ENCODE data around the gene MT2A. TPM values are rescaled to one million over a fixed set of nuclear protein-coding genes. Genes with fewer than 3 reads are reported as not detected.

Gene MT2A
- total and polyA plus RNA-seq, 2 of the 13 experiments (the other 11 are each of a cell fraction or from before 2014, with no cell fraction given), result 135 to 371 TPM

DNA sequence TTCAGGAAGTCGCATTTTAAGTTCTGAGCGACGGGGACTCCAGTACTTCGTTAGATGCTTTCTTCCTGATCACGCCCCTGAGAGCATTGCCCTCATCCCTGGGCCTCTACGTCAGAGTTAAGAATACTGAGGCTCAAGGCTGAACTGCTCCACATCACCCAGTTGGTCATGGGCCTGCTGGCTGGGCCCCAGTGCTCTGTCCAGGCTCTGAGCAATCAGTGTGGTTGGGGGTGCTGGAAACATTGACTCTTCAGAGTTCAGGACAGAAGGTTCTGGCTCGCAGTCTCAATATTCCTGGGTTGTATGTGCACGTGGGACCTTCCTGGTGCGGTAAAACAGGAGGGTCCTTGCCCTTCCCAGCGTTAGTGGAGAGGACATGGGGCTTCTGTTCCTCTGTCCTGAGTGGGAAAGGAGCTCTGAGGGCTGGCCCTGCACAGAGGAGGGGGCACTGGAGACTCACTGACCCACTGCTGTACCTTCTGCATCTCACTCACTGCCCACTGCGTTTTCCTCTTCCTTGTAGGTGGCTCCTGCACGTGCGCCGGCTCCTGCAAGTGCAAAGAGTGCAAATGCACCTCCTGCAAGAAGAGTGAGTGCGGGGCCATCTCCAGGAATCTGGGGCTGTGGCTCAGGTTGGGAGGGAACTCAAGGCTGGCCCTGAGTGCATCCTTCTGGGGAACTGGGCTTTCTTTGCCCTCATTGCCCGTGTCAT is 17.7 kb downstream of the MT2A start (continued):
- 0 out of 2 replicates have a peak, but pooled peaks have one; percentile 35 for TF ChIP-seq ZNF337 (CRISPR knock-in tag; IDR thresholded peaks at IDR 0.05; ENCODE audit: borderline replicate concordance, low read depth)
- TF ChIP-seq, protein P1, sequence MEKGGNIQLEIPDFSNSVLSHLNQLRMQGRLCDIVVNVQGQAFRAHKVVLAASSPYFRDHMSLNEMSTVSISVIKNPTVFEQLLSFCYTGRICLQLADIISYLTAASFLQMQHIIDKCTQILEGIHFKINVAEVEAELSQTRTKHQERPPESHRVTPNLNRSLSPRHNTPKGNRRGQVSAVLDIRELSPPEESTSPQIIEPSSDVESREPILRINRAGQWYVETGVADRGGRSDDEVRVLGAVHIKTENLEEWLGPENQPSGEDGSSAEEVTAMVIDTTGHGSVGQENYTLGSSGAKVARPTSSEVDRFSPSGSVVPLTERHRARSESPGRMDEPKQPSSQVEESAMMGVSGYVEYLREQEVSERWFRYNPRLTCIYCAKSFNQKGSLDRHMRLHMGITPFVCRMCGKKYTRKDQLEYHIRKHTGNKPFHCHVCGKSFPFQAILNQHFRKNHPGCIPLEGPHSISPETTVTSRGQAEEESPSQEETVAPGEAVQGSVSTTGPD (CRISPR knock-in tag; IDR thresholded peaks at IDR 0.05), result no peak
- 0 out of 2 replicates have a peak, but pooled peaks have one; percentile 9 for TF ChIP-seq ZBTB3 (CRISPR knock-in tag; IDR thresholded peaks at IDR 0.05; ENCODE audit: borderline replicate concordance, low read depth)
- TF ChIP-seq SCMH1 (CRISPR knock-in tag; IDR thresholded peaks at IDR 0.05; ENCODE audit: borderline replicate concordance), result no peak
- TF ChIP-seq RBFOX2 (IDR thresholded peaks at IDR 0.05; ENCODE audit: low read depth, low read length), result no peak
- 0 out of 2 replicates have a peak, but pooled peaks have one; percentile 11 for TF ChIP-seq ZBED4 (CRISPR knock-in tag; IDR thresholded peaks at IDR 0.05; ENCODE audit: borderline replicate concordance)
- TF ChIP-seq CTCF (CRISPR knock-in tag; IDR thresholded peaks at IDR 0.05), result no peak
- TF ChIP-seq SOX6 (IDR thresholded peaks at IDR 0.05), result no peak
- 0 out of 2 replicates have a peak, but pooled peaks have one; percentile 6 for TF ChIP-seq SOX6 (CRISPR knock-in tag; IDR thresholded peaks at IDR 0.05)
- TF ChIP-seq FOXP1 (IDR thresholded peaks at IDR 0.05), result no peak
- TF ChIP-seq FOXP1 (CRISPR knock-in tag; IDR thresholded peaks at IDR 0.05), result 0 out of 2 replicates have a peak, but pooled peaks have one; percentile 1
- TF ChIP-seq HIVEP1 (CRISPR knock-in tag; IDR thresholded peaks at IDR 0.05), result no peak
- TF ChIP-seq KLF13 (CRISPR knock-in tag; IDR thresholded peaks at IDR 0.05), result no peak
- no peak for TF ChIP-seq FOSL2 (CRISPR knock-in tag; IDR thresholded peaks at IDR 0.05)
- no peak for TF ChIP-seq ZFP1 (CRISPR knock-in tag; IDR thresholded peaks at IDR 0.05)
- TF ChIP-seq HHEX (CRISPR knock-in tag; IDR thresholded peaks at IDR 0.05), result no peak
- no peak for TF ChIP-seq U2AF2 (IDR thresholded peaks at IDR 0.05; ENCODE audit: low read depth, low read length)
- no peak for TF ChIP-seq TARDBP (CRISPR knock-in tag; IDR thresholded peaks at IDR 0.05)
- TF ChIP-seq ATF7-NPFF (CRISPR knock-in tag; IDR thresholded peaks at IDR 0.05; ENCODE audit: low read depth), result no peak
- no peak for TF ChIP-seq HNF4G (IDR thresholded peaks at IDR 0.05; ENCODE audit: borderline replicate concordance, low read depth, low read length)
- TF ChIP-seq HNF4G (CRISPR knock-in tag; IDR thresholded peaks at IDR 0.05; ENCODE audit: borderline replicate concordance, low read depth), result no peak
